Measurements from ENCODE around the gene TTC19.
"Not testable (repeated sequence)": the region's sequence is repeated elsewhere in the genome, so short reads cannot be mapped to it uniquely, and the experiment has no call there.

TTC19 gene

GRCh38 chr17:15973016-15973415, 26.6 kb upstream of the TTC19 start:
- DNase-seq: no peak

- DNase-seq: no peak
Observed at GRCh38 chr17:15973834-15974233, 25.8 kb upstream of the TTC19 start.

- DNase-seq: no peak
Observed at GRCh38 chr17:15977894-15978293, 21.7 kb upstream of the TTC19 start.

GRCh38 chr17:15978606-15979005, 21.0 kb upstream of the TTC19 start:
- no peak for DNase-seq

GRCh38 chr17:15979013-15979412, 20.6 kb upstream of the TTC19 start:
- DNase-seq: not testable (repeated sequence)

- DNase-seq: no peak
Observed at GRCh38 chr17:15981208-15981607, 18.4 kb upstream of the TTC19 start.

GRCh38 chr17:15981646-15982580, 17.7 kb upstream of the TTC19 start:
- DNase-seq: peak; percentile 75

GRCh38 chr17:15996322-15996721, 3.3 kb upstream of the TTC19 start:
- no peak for DNase-seq

- no peak for DNase-seq
Observed at GRCh38 chr17:15998031-15998562, 1.5 kb upstream of the TTC19 start.

GRCh38 chr17:15999974-16000827, 577 bp downstream of the TTC19 start:
- DNase-seq: peak; percentile 24

- DNase-seq: peak; percentile 11
Observed at GRCh38 chr17:16001226-16001897, 1.7 kb downstream of the TTC19 start.

GRCh38 chr17:16002708-16003260, 3.2 kb downstream of the TTC19 start:
- DNase-seq: no peak

GRCh38 chr17:16003841-16004240, 4.2 kb downstream of the TTC19 start:
- DNase-seq: no peak

GRCh38 chr17:16005636-16006035, 6.0 kb downstream of the TTC19 start:
- DNase-seq: no peak

GRCh38 chr17:16007439-16007838, 7.8 kb downstream of the TTC19 start:
- DNase-seq: no peak

GRCh38 chr17:16013943-16014407, 14.4 kb downstream of the TTC19 start:
- DNase-seq: peak; percentile 87

GRCh38 chr17:16019347-16019746, 19.7 kb downstream of the TTC19 start:
- no peak for DNase-seq

GRCh38 chr17:16023881-16024280, 24.3 kb downstream of the TTC19 start:
- DNase-seq: no peak

- DNase-seq: no peak
Observed at GRCh38 chr17:16025202-16025601, 25.6 kb downstream of the TTC19 start.

GRCh38 chr17:16026895-16027294, 27.3 kb downstream of the TTC19 start:
- DNase-seq: no peak

- peak; percentile 93 for DNase-seq
Observed at GRCh38 chr17:16027708-16028584, 28.3 kb downstream of the TTC19 start.

All from HCEC 1CT (cell line).